GM18907 (cell line): ENCODE data around the gene IMMT.
"Not testable (repeated sequence)": the region's sequence is repeated elsewhere in the genome, so short reads cannot be mapped to it uniquely, and the experiment has no call there.

Experiments used
- ATAC-seq: cut with Tn5 transposase; IDR thresholded peaks from one replicate; pipeline ENCODE4 v1.9.1; 2021; ENCODE audit warnings: mild to moderate bottlenecking, moderate library complexity; ENCODE audit not compliant: unreplicated experiment

Gene IMMT

GRCh38 chr2:86202336-86202692 is 7.1 kb upstream of the IMMT start:
- ATAC-seq: no peak

- no peak for ATAC-seq
Measured at GRCh38 chr2:86201671-86202335, 6.5 kb upstream of the IMMT start.

GRCh38 chr2:86200564-86200963 is 5.3 kb upstream of the IMMT start:
- not testable (repeated sequence) for ATAC-seq

- ATAC-seq: no peak
Measured at GRCh38 chr2:86199834-86200177, 4.5 kb upstream of the IMMT start.

GRCh38 chr2:86195808-86196387 is 636 bp upstream of the IMMT start:
- no peak for ATAC-seq

- ATAC-seq: no peak
Measured at GRCh38 chr2:86194751-86195054, 559 bp downstream of the IMMT start.

- no peak for ATAC-seq
Measured at GRCh38 chr2:86193901-86194567, 1.2 kb downstream of the IMMT start.

GRCh38 chr2:86189782-86190416 is 5.4 kb downstream of the IMMT start:
- ATAC-seq: no peak

- peak; percentile 37 for ATAC-seq
Measured at GRCh38 chr2:86186431-86186830, 8.8 kb downstream of the IMMT start.

- ATAC-seq: peak; percentile 37
Measured at GRCh38 chr2:86185517-86186212, 9.6 kb downstream of the IMMT start.

GRCh38 chr2:86176597-86176996 is 18.7 kb downstream of the IMMT start:
- ATAC-seq: no peak

GRCh38 chr2:86175828-86176227 is 19.4 kb downstream of the IMMT start:
- no peak for ATAC-seq

GRCh38 chr2:86174445-86174844 is 20.8 kb downstream of the IMMT start:
- ATAC-seq: no peak

- ATAC-seq: no peak
Measured at GRCh38 chr2:86172610-86173009, 22.7 kb downstream of the IMMT start.

- ATAC-seq: no peak
Measured at GRCh38 chr2:86171295-86171694, 24.0 kb downstream of the IMMT start.

GRCh38 chr2:86170449-86170848 is 24.8 kb downstream of the IMMT start:
- no peak for ATAC-seq

GRCh38 chr2:86160156-86160952 is 34.9 kb downstream of the IMMT start:
- ATAC-seq: no peak

- no peak for ATAC-seq
Measured at GRCh38 chr2:86158286-86158685, 37.0 kb downstream of the IMMT start.

- ATAC-seq: no peak
Measured at GRCh38 chr2:86157009-86157556, 38.2 kb downstream of the IMMT start.

- no peak for ATAC-seq
Measured at GRCh38 chr2:86150502-86150901, 44.8 kb downstream of the IMMT start.

- ATAC-seq: no peak
Measured at GRCh38 chr2:86147793-86148192, 47.5 kb downstream of the IMMT start.
